Panc1 (cell line): ENCODE measurements around the gene GDF3. TPM values are rescaled to one million over a fixed set of nuclear protein-coding genes. Genes with fewer than 3 reads are reported as not detected.

Source experiments
- ATAC-seq: fragments of 200-7000 bp; cut with Tn5 transposase; 2 replicates; pipeline ENCODE4 v1.9.1; 2020; ENCODE audit warnings: mild to moderate bottlenecking, moderate library complexity
- BruUV-seq: library from RNA; stranded (reverse); fragments of 400-500 nt; replicated peaks from 2 replicates; lab custom pipeline; 2021; lab: Mats Ljungman, UMichigan
- CTCF ChIA-PET: fragments of 300-600 bp; sonication (Branson Sonifier 250); formaldehyde crosslinking; loops from one replicate; lab custom pipeline; 2022; ENCODE audit warnings: antibody characterized with exemption; lab: Charles Lee
- POLR2A ChIA-PET: fragments of 300-600 bp; sonication (Branson Sonifier 250); formaldehyde crosslinking; loops from one replicate; lab custom pipeline; 2022; ENCODE audit warnings: antibody characterized with exemption; lab: Charles Lee
- DNase-seq: peaks from one replicate; pipeline ENCODE4 v3.0.0-alpha.2; 2010; ENCODE audit warnings: low read depth, low spot score
- H3K27ac ChIP-seq: 2 replicates; pipeline ENCODE4 v1.5.1; 2011; ENCODE audit warnings: mild to moderate bottlenecking, low read length, inconsistent platforms
- H3K27me3 ChIP-seq: fragments of 200-500 bp; sonication (Bioruptor generic); 2 replicates; pipeline ENCODE4 v1.6.0; 2014; ENCODE audit warnings: low read length, inconsistent platforms; ENCODE audit not compliant: control insufficient read depth, insufficient read depth
- H3K36me3 ChIP-seq: fragments of 200-500 bp; sonication (Bioruptor generic); 2 replicates; pipeline ENCODE4 v1.5.1; 2014; ENCODE audit warnings: inconsistent platforms, mild to moderate bottlenecking, low read length, moderate library complexity; ENCODE audit not compliant: control insufficient read depth, insufficient read depth
- H3K4me1 ChIP-seq: 2 replicates; pipeline ENCODE4 v1.5.1; 2011; ENCODE audit warnings: inconsistent platforms, mild to moderate bottlenecking, low read length, moderate library complexity; ENCODE audit not compliant: control insufficient read depth, insufficient read depth
- H3K4me3 ChIP-seq, 2 experiments: 2 replicates each; pipeline ENCODE4 v1.5.1; 2011 to 2012; ENCODE audit warnings: low read depth in 2 of 2, low read length in 2 of 2, mild to moderate bottlenecking in 2 of 2, inconsistent platforms in 1 of 2, moderate library complexity in 1 of 2
- H3K9me3 ChIP-seq: fragments of 200-500 bp; sonication (Bioruptor generic); 2 replicates; pipeline ENCODE4 v1.5.1; 2014; ENCODE audit warnings: low read depth, mild to moderate bottlenecking, inconsistent platforms, low read length, moderate library complexity; ENCODE audit not compliant: control insufficient read depth, insufficient read depth
- POLR2AphosphoS5 ChIP-seq: IDR thresholded peaks from 2 replicates; pipeline ENCODE4 v1.6.1; 2012; ENCODE audit warnings: mild to moderate bottlenecking, low read depth, low read length, moderate library complexity
- SIN3A ChIP-seq: IDR thresholded peaks from 2 replicates; pipeline ENCODE4 v1.6.1; 2012; ENCODE audit warnings: low read depth, mild to moderate bottlenecking, low read length, moderate library complexity, borderline replicate concordance; ENCODE audit not compliant: insufficient read depth
- TCF7L2 ChIP-seq: IDR thresholded peaks from 2 replicates; pipeline ENCODE4 v1.6.1; 2011; ENCODE audit warnings: mild to moderate bottlenecking, low read depth, low read length, inconsistent platforms
- in situ Hi-C: cut with HindIII; loops from 2 replicates; pipeline ENCODE4 v1.10.0; 2016; ENCODE audit warnings: low sequenced_read_pairs, low pct_unique_long_range_greater_than_20kb
- intact Hi-C: fragments of 100-400 bp; cut with micrococcal nuclease; formaldehyde crosslinking; loops from one replicate; pipeline ENCODE4 v1.10.0; 2022; ENCODE audit not compliant: unreplicated experiment
- total RNA-seq: library from RNA; stranded (reverse); gene quantifications from one replicate; pipeline ENCODE4 v1.2.1, GENCODE V29; 2021; ENCODE audit not compliant: unreplicated experiment
- TF ChIP-seq, protein P1 (sequence below): fragments of 450-650 bp; IDR thresholded peaks from 2 replicates; pipeline ENCODE4 v1.5.1; 2017; ENCODE audit warnings: mild to moderate bottlenecking
- TF ChIP-seq, protein P2 (sequence below), 2 experiments: IDR thresholded peaks; 2 replicates each; pipeline ENCODE4 v1.6.1; 2011 to 2012; ENCODE audit warnings: low read depth in 2 of 2, control low read depth in 1 of 2, low read length in 1 of 2, mild to moderate bottlenecking in 1 of 2, moderate library complexity in 1 of 2; ENCODE audit not compliant: insufficient read depth in 1 of 2

GDF3 gene
- total RNA-seq, 1 experiment from 2014 or later = not detected

DNA sequence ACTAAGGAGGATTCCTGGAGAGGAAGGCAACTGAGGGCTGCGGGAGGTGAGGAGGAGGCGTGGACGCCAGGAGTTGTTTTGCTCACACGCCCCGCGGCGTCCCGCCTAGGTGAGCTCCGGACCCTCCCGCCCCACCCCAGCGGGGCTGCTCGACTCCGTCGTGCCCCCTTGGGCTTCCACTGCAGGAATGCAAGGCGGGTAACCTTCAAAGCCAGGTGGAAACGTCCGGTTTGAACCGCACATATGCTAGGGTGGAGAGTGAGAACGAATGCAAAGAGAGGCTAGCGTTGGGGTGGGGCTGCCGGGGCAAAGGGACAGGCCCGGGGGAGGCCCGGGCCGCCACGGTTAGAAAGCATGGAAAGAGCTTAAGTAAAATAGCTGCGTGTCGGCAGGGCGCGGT, 10.3 kb upstream of the GDF3 start:
- DNase-seq = no peak
- ATAC-seq = no peak
- POLR2A ChIA-PET = no interaction called here

GRCh38 chr12:7695237-7695560, 376 bp downstream of the GDF3 start:
- no TSS peak for BruUV-seq
- intact Hi-C loops (no loop called here), in situ Hi-C loops (no loop called here)
- Histone ChIP-seq H3K27ac (no peak overlapping the region), H3K27me3 (no peaks in the 10 kb centered on the region), H3K4me1 (no peaks in the 10 kb centered on the region), H3K9me3 (no peaks in the 10 kb centered on the region), H3K36me3 (no peaks in the 10 kb centered on the region), H3K4me3 (no peak overlapping the region)
- TF ChIP-seq, protein P1, sequence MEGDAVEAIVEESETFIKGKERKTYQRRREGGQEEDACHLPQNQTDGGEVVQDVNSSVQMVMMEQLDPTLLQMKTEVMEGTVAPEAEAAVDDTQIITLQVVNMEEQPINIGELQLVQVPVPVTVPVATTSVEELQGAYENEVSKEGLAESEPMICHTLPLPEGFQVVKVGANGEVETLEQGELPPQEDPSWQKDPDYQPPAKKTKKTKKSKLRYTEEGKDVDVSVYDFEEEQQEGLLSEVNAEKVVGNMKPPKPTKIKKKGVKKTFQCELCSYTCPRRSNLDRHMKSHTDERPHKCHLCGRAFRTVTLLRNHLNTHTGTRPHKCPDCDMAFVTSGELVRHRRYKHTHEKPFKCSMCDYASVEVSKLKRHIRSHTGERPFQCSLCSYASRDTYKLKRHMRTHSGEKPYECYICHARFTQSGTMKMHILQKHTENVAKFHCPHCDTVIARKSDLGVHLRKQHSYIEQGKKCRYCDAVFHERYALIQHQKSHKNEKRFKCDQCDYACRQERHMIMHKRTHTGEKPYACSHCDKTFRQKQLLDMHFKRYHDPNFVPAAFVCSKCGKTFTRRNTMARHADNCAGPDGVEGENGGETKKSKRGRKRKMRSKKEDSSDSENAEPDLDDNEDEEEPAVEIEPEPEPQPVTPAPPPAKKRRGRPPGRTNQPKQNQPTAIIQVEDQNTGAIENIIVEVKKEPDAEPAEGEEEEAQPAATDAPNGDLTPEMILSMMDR = no peak
- TF ChIP-seq POLR2AphosphoS5 (no peak), SIN3A (no peak), TCF7L2 (no peak)
- TF ChIP-seq, protein P2, sequence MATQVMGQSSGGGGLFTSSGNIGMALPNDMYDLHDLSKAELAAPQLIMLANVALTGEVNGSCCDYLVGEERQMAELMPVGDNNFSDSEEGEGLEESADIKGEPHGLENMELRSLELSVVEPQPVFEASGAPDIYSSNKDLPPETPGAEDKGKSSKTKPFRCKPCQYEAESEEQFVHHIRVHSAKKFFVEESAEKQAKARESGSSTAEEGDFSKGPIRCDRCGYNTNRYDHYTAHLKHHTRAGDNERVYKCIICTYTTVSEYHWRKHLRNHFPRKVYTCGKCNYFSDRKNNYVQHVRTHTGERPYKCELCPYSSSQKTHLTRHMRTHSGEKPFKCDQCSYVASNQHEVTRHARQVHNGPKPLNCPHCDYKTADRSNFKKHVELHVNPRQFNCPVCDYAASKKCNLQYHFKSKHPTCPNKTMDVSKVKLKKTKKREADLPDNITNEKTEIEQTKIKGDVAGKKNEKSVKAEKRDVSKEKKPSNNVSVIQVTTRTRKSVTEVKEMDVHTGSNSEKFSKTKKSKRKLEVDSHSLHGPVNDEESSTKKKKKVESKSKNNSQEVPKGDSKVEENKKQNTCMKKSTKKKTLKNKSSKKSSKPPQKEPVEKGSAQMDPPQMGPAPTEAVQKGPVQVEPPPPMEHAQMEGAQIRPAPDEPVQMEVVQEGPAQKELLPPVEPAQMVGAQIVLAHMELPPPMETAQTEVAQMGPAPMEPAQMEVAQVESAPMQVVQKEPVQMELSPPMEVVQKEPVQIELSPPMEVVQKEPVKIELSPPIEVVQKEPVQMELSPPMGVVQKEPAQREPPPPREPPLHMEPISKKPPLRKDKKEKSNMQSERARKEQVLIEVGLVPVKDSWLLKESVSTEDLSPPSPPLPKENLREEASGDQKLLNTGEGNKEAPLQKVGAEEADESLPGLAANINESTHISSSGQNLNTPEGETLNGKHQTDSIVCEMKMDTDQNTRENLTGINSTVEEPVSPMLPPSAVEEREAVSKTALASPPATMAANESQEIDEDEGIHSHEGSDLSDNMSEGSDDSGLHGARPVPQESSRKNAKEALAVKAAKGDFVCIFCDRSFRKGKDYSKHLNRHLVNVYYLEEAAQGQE (IDR thresholded peaks at IDR 0.05; ENCODE audit: insufficient read depth in 1 of 2, low read depth in 2 of 2, low read length in 1 of 2) = no peak
- ChIA-PET CTCF (no interaction called here), POLR2A (no interaction called here)
- no peak for ATAC-seq
- DNase-seq = no peak

More for the DNA sequence above, 10.3 kb upstream of the GDF3 start:
- TF ChIP-seq TCF7L2 (no peak), SIN3A (no peak), POLR2AphosphoS5 (no peak)
- TF ChIP-seq, protein P1 = no peak
- TF ChIP-seq, protein P2 (IDR thresholded peaks at IDR 0.05; ENCODE audit: insufficient read depth in 1 of 2, low read depth in 2 of 2, low read length in 1 of 2) = no peak
- intact Hi-C loops = no loop called here
- in situ Hi-C loops = no loop called here
- Histone ChIP-seq H3K27me3 (no peaks in the 10 kb centered on the region), H3K4me1 (no peaks in the 10 kb centered on the region), H3K9me3 (no peaks in the 10 kb centered on the region), H3K36me3 (no peaks in the 10 kb centered on the region), H3K4me3 (no peak overlapping the region), H3K27ac (no peak overlapping the region)
- BruUV-seq = no TSS peak
- CTCF ChIA-PET = no interaction called here
